Hepatocyte (in vitro differentiated cells): ENCODE data around the gene GLT6D1. TPM values are rescaled to one million over a fixed set of nuclear protein-coding genes. Genes with fewer than 3 reads are reported as not detected.

Source experiments
- DNase-seq: peaks from one replicate; pipeline ENCODE4 v3.0.0-alpha.2; 2016; ENCODE audit warnings: low spot score
- H2AFZ ChIP-seq: fragments of 200-600 bp; sonication (generic); 2 replicates; pipeline ENCODE4 v1.6.0; 2016; ENCODE audit warnings: antibody characterized with exemption, mild to moderate bottlenecking
- H3K27ac ChIP-seq: fragments of 200-600 bp; sonication (generic); 2 replicates; pipeline ENCODE4 v1.5.1; 2016; ENCODE audit warnings: mild to moderate bottlenecking
- H3K27me3 ChIP-seq: fragments of 200-600 bp; sonication (generic); 2 replicates; pipeline ENCODE4 v1.6.1; 2016
- H3K36me3 ChIP-seq: fragments of 200-600 bp; sonication (generic); replicated peaks from 2 replicates; pipeline ENCODE4 v1.5.1; 2016; ENCODE audit warnings: low read depth; ENCODE audit not compliant: insufficient read depth
- H3K4me1 ChIP-seq: fragments of 200-600 bp; sonication (generic); 2 replicates; pipeline ENCODE4 v1.5.1; 2016; ENCODE audit warnings: mild to moderate bottlenecking, moderate library complexity; ENCODE audit not compliant: insufficient read depth
- H3K4me2 ChIP-seq: fragments of 200-600 bp; sonication (generic); 2 replicates; pipeline ENCODE4 v1.6.0; 2016
- H3K4me3 ChIP-seq: fragments of 200-600 bp; sonication (generic); 2 replicates; pipeline ENCODE4 v1.5.1; 2016; ENCODE audit warnings: mild to moderate bottlenecking
- H3K79me2 ChIP-seq: fragments of 200-600 bp; sonication (generic); 2 replicates; pipeline ENCODE4 v1.6.0; 2017; ENCODE audit warnings: mild to moderate bottlenecking
- H3K9me2 ChIP-seq: fragments of 200-600 bp; sonication (generic); replicated peaks from 2 replicates; pipeline ENCODE4 v1.6.0; 2017; ENCODE audit warnings: mild to moderate bottlenecking; ENCODE audit not compliant: insufficient read depth
- H3K9me3 ChIP-seq: fragments of 200-600 bp; sonication (generic); 2 replicates; pipeline ENCODE4 v1.5.1; 2016; ENCODE audit warnings: low read depth, mild to moderate bottlenecking
- H4K20me1 ChIP-seq: fragments of 200-600 bp; sonication (generic); 2 replicates; pipeline ENCODE4 v1.6.0; 2016; ENCODE audit warnings: mild to moderate bottlenecking; ENCODE audit not compliant: insufficient read depth, poor library complexity, severe bottlenecking
- EZH2 ChIP-seq: fragments of 200-600 bp; sonication (generic); IDR thresholded peaks from 2 replicates; pipeline ENCODE4 v1.6.1; 2016; ENCODE audit warnings: antibody characterized with exemption, mild to moderate bottlenecking, borderline replicate concordance
- EZH2phosphoT487 ChIP-seq: fragments of 200-600 bp; sonication (generic); IDR thresholded peaks from one replicate; pipeline ENCODE4 v1.6.1; 2018; ENCODE audit warnings: antibody characterized with exemption, mild to moderate bottlenecking, low read depth, moderate library complexity; ENCODE audit not compliant: unreplicated experiment, severe bottlenecking
- WGBS: methylation state at CpG from one replicate; pipeline ENCODE4 v1.1.6; 2016; ENCODE audit warnings: low lambda C conversion rate; ENCODE audit errors: missing lambda C conversion rate; 5-methylcytosine and 5-hydroxymethylcytosine counted together
- polyA plus RNA-seq: library from polyadenylated mRNA; unstranded; fragments of >200 nt; fragmentation: Nextera tagmentation; extraction: Ambion mirVana; gene quantifications from 2 replicates; pipeline ENCODE4 v1.2.1, GENCODE V29; 2016
- total RNA-seq: library from RNA; depleted of rRNA; stranded (reverse); fragments of >200 nt; gene quantifications from 2 replicates; pipeline ENCODE4 v1.2.3, GENCODE V29; 2014
- TF ChIP-seq, protein P1 (sequence below): fragments of 200-600 bp; sonication (generic); IDR thresholded peaks from 2 replicates; pipeline ENCODE4 v1.5.1; 2016; ENCODE audit warnings: antibody characterized with exemption, mild to moderate bottlenecking; ENCODE audit not compliant: poor library complexity

GLT6D1 gene
- total and polyA plus RNA-seq, 2 experiments from 2014 or later, result 0.20 TPM; not detected in 1

DNA sequence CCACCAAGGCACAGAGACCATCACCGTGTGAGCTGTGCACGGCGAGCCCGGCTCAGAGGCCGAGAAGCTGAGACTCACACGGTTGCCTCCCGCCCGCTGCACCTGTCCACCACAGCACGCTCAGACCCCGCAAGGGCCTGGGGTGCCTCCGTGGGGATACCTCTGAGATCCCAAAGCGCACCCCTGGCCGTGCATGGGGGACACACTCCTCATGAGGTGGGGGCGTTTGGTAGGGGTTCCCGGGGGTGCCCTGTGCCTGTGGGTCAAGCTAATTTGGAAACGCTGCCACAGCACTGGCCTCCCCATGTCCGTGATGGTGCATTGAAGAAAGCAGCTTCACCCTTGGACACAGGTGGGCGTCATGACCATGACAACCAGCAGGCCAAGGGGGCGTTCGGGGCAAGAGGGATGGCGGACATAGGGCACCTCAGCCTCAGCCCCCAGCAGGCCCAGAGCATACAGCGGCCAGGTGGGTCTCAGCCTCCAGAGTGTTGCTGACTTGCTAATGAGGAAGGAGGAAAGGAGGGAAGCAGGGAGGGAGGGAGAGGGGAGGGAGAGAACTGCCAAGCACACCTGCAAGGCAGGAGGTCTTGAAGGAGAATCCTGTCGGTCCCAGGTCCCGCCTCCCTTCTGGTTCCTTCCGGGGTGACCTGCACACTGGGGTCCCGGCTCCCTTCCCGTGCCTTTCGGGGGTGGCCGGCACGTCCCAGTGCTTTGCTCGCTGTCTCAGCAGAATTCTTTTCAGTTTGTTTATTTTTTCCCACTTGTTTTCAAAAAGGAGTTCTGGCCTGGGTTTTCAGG is 34.7 kb downstream of the GLT6D1 start:
- Histone ChIP-seq H3K27ac (no peak overlapping the region), H3K9me2 (no peaks in the 10 kb centered on the region), H3K36me3 (no peaks in the 10 kb centered on the region), H3K4me3 (no peak overlapping the region), H3K79me2 (no peaks in the 10 kb centered on the region), H3K4me2 (no peak overlapping the region), H3K27me3 (no peaks in the 10 kb centered on the region), H2AFZ (no peak overlapping the region), H4K20me1 (no peaks in the 10 kb centered on the region), H3K9me3 (no peaks in the 10 kb centered on the region), H3K4me1 (no peaks in the 10 kb centered on the region)
- WGBS, result 82% methylated on average over 27 of the region's 31 CpGs
- TF ChIP-seq EZH2phosphoT487, result no peak
- no peak for TF ChIP-seq EZH2
- DNase-seq, result no peak

DNA sequence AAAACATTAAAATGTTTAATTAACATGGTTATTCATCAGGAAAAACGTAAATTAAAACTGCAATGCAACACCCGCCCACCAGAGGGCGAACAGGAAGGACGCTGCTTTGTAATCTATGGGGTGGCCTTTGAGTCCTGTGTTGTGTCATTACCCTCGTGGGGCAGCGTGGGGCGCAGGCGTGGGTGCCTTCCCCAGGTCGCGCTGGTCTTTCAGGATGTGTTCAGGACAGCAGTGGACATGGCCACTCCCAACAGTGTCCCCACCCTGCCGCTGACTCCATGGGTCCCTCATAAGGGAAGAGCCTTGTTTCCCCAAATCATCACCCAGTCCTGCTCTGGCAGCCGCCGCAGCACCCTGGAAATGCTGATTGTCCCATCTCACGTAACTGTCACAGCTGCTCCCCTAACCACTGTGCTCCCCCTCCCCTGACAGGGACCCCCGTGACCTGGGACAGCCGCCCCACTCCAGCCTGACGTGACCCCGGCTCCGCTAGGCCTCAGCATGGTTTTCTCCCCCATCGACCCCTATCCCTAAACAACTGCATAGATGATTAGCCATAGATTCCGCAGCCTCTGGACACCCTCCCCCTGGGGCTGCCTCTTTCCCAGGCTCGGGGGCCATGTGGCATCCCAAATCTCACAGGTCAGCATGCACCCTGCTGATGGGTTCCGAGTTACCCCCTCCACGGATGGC is 36.4 kb downstream of the GLT6D1 start:
- Histone ChIP-seq H4K20me1 (no peaks in the 10 kb centered on the region), H3K27me3 (no peaks in the 10 kb centered on the region), H3K9me2 (no peaks in the 10 kb centered on the region), H3K4me2 (no peak overlapping the region), H3K36me3 (no peaks in the 10 kb centered on the region), H3K27ac (no peak overlapping the region), H3K4me1 (no peaks in the 10 kb centered on the region), H3K79me2 (no peaks in the 10 kb centered on the region), H3K4me3 (no peak overlapping the region), H2AFZ (no peak overlapping the region), H3K9me3 (no peaks in the 10 kb centered on the region)
- DNase-seq, result peak; percentile 64
- 58% methylated on average over 24 of the region's 24 CpGs for WGBS
- no peak for TF ChIP-seq EZH2phosphoT487
- TF ChIP-seq EZH2, result no peak
- TF ChIP-seq, protein P1, sequence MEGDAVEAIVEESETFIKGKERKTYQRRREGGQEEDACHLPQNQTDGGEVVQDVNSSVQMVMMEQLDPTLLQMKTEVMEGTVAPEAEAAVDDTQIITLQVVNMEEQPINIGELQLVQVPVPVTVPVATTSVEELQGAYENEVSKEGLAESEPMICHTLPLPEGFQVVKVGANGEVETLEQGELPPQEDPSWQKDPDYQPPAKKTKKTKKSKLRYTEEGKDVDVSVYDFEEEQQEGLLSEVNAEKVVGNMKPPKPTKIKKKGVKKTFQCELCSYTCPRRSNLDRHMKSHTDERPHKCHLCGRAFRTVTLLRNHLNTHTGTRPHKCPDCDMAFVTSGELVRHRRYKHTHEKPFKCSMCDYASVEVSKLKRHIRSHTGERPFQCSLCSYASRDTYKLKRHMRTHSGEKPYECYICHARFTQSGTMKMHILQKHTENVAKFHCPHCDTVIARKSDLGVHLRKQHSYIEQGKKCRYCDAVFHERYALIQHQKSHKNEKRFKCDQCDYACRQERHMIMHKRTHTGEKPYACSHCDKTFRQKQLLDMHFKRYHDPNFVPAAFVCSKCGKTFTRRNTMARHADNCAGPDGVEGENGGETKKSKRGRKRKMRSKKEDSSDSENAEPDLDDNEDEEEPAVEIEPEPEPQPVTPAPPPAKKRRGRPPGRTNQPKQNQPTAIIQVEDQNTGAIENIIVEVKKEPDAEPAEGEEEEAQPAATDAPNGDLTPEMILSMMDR, result peak; percentile 64

DNA sequence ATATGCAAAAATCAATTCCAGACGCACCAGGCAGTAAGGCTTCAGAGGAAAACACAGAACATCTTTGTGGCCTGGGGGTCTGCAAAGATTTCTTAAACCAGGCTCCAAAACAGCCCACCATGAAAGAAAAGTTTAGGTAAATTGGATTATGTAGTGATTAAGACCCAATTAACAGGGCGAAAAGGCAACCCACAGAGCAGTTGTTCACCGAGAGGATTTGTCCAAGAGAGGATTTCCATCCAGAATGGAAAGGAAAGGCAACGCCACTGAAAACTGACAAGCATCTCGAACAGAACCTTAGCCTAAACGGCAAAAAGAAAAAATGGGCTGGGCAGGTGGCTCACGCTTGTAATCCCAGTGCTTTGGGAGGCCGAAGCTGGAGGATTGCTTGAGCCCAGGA is 37.4 kb downstream of the GLT6D1 start:
- no peaks in the 10 kb centered on the region for H3K9me2 ChIP-seq
- H3K27ac ChIP-seq, result no peak overlapping the region
- H3K4me2 ChIP-seq, result no peak overlapping the region
- no peaks in the 10 kb centered on the region for H3K79me2 ChIP-seq
- H3K36me3 ChIP-seq, result no peaks in the 10 kb centered on the region
- no peak for DNase-seq
- H3K27me3 ChIP-seq, result no peaks in the 10 kb centered on the region
- TF ChIP-seq EZH2 (no peak), EZH2phosphoT487 (no peak)
- TF ChIP-seq, protein P1, result no peak
- 83% methylated on average over 8 of the region's 8 CpGs for WGBS
- H3K4me1 ChIP-seq, result no peaks in the 10 kb centered on the region
- H4K20me1 ChIP-seq, result no peaks in the 10 kb centered on the region
- no peaks in the 10 kb centered on the region for H3K9me3 ChIP-seq
- H2AFZ ChIP-seq, result no peak overlapping the region
- H3K4me3 ChIP-seq, result no peak overlapping the region

DNA sequence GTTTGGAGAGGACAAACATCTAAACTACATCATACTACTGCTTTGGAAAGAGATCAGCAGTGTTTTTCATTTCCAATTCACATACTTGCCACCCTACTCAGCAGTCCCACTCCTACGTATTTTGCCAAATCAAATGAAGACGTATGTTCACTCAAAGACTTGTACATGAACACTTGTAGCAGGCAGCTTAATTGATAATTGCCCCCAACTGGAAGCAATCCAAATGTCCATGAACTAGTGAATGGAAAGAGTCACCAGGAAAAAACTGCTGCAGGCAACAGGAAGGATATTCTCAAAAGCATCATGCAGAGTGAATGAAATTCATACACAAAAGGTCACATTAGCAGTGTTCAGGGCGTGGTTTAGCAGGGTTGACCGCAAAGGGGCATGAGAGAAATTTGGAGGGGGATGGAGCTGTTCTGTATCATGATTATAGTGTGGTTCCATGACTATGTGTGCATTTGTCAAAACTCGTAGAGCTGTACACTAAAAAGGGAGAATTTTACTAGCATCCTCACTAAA is 39.0 kb downstream of the GLT6D1 start:
- H3K27me3 ChIP-seq, result no peaks in the 10 kb centered on the region
- no peaks in the 10 kb centered on the region for H4K20me1 ChIP-seq
- H3K4me2 ChIP-seq, result no peak overlapping the region
- TF ChIP-seq EZH2phosphoT487, result no peak
- H3K79me2 ChIP-seq, result no peaks in the 10 kb centered on the region
- H3K27ac ChIP-seq, result no peak overlapping the region
- no peak overlapping the region for H3K4me3 ChIP-seq
- WGBS, result 62% methylated on average over 5 of the region's 5 CpGs
- no peaks in the 10 kb centered on the region for H3K9me3 ChIP-seq
- H3K4me1 ChIP-seq, result no peaks in the 10 kb centered on the region
- H3K36me3 ChIP-seq, result no peaks in the 10 kb centered on the region
- H2AFZ ChIP-seq, result no peak overlapping the region
- no peaks in the 10 kb centered on the region for H3K9me2 ChIP-seq
- no peak for DNase-seq
